DMS 273 (cell line): ENCODE measurements around the gene ZNF780A.
"Not testable (repeated sequence)": the region's sequence is repeated elsewhere in the genome, so short reads cannot be mapped to it uniquely, and the experiment has no call there.

ENCODE experiments used
- DNase-seq: peaks from one replicate; lab custom pipeline; 2025; ENCODE audit not compliant: unreplicated experiment; lab: John Stamatoyannopoulos, UW

The ZNF780A gene

GRCh38 chr19:40090241-40091204, at the start of gene ZNF780A:
Gene ZNF780A (minus strand): TSS chr19:40090943. CDS start chr19:40084753, 6,190 bp downstream.
- DNase-seq = peak; percentile 83

GRCh38 chr19:40139533-40140287, 49.0 kb upstream of the ZNF780A start:
- peak; percentile 76 for DNase-seq

GRCh38 chr19:40136818-40137217, 46.1 kb upstream of the ZNF780A start:
- no peak for DNase-seq

- DNase-seq = no peak
Measured at GRCh38 chr19:40134866-40135265, 44.1 kb upstream of the ZNF780A start.

GRCh38 chr19:40133491-40133890, 42.7 kb upstream of the ZNF780A start:
- DNase-seq = no peak

- no peak for DNase-seq
Measured at GRCh38 chr19:40130013-40130412, 39.3 kb upstream of the ZNF780A start.

- DNase-seq = no peak
Measured at GRCh38 chr19:40129425-40129824, 38.7 kb upstream of the ZNF780A start.

- no peak for DNase-seq
Measured at GRCh38 chr19:40128991-40129390, 38.2 kb upstream of the ZNF780A start.

GRCh38 chr19:40119380-40119779, 28.6 kb upstream of the ZNF780A start:
- no peak for DNase-seq

- DNase-seq = not testable (repeated sequence)
Measured at GRCh38 chr19:40118638-40119037, 27.9 kb upstream of the ZNF780A start.

- DNase-seq = no peak
Measured at GRCh38 chr19:40116075-40116474, 25.3 kb upstream of the ZNF780A start.

GRCh38 chr19:40114119-40114518, 23.4 kb upstream of the ZNF780A start:
- not testable (repeated sequence) for DNase-seq

- DNase-seq = not testable (repeated sequence)
Measured at GRCh38 chr19:40112271-40112670, 21.5 kb upstream of the ZNF780A start.

GRCh38 chr19:40110570-40110969, 19.8 kb upstream of the ZNF780A start:
- DNase-seq = no peak

GRCh38 chr19:40104754-40105153, 14.0 kb upstream of the ZNF780A start:
- no peak for DNase-seq

- DNase-seq = no peak
Measured at GRCh38 chr19:40103600-40103999, 12.9 kb upstream of the ZNF780A start.

GRCh38 chr19:40101813-40102212, 11.1 kb upstream of the ZNF780A start:
- DNase-seq = no peak

GRCh38 chr19:40093416-40093815, 2.7 kb upstream of the ZNF780A start:
- no peak for DNase-seq

- no peak for DNase-seq
Measured at GRCh38 chr19:40091205-40092129, 724 bp upstream of the ZNF780A start.

- DNase-seq = no peak
Measured at GRCh38 chr19:40089462-40089861, 1.3 kb downstream of the ZNF780A start.
